Muscle of leg (tissue), 11 donors: Measurements from ENCODE around the gene HOXB7. TPM values are rescaled to one million over a fixed set of nuclear protein-coding genes. Genes with fewer than 3 reads are reported as not detected.

Experiments
- DNase-seq: peaks from one replicate; pipeline ENCODE4 v3.0.0; 2013
- H3K27ac ChIP-seq: one replicate; pipeline ENCODE4 v1.5.1; 2013; ENCODE audit warnings: mild to moderate bottlenecking, low read length, control low read depth
- H3K27me3 ChIP-seq: one replicate; pipeline ENCODE4 v1.6.1; 2013; ENCODE audit warnings: low read length; ENCODE audit not compliant: control insufficient read depth, insufficient read depth
- H3K36me3 ChIP-seq: one replicate; pipeline ENCODE4 v1.6.1; 2013; ENCODE audit warnings: low read length; ENCODE audit not compliant: control insufficient read depth, insufficient read depth
- H3K4me1 ChIP-seq: one replicate; pipeline ENCODE4 v1.6.1; 2013; ENCODE audit warnings: low read length; ENCODE audit not compliant: control insufficient read depth, insufficient read depth
- H3K4me3 ChIP-seq: one replicate; pipeline ENCODE4 v1.5.1; 2013; ENCODE audit warnings: low read length, control low read depth
- H3K9me3 ChIP-seq: replicated peaks from 2 replicates; pipeline ENCODE4 v1.6.1; 2013; ENCODE audit warnings: low read depth, low read length; ENCODE audit not compliant: control insufficient read depth
- WGBS: methylation state at CpG from one replicate; pipeline ENCODE4 v1.1.5; 2013; ENCODE audit warnings: missing lambda C conversion rate; ENCODE audit not compliant: insufficient coverage; 5-methylcytosine and 5-hydroxymethylcytosine counted together
- polyA plus RNA-seq, 8 donors: library from polyadenylated mRNA; unstranded; fragments of 120-200 nt; gene quantifications; one replicate each; pipeline versions ENCODE4 v1.2.1 to v1.2.3, GENCODE V29; 2013; ENCODE audit warnings: inconsistent platforms in 1 of 8, low replicate concordance in 1 of 8; ENCODE audit not compliant: insufficient read length in 8 of 8, insufficient read depth in 1 of 8
- total RNA-seq: library from RNA; stranded (reverse); fragments of 120-200 nt; gene quantifications from one replicate; pipeline ENCODE4 v1.2.4, GENCODE V29; 2013

HOXB7 gene
- total and polyA plus RNA-seq, 9 donors = 2.3 to 4.7 (median 3.7) TPM

DNA sequence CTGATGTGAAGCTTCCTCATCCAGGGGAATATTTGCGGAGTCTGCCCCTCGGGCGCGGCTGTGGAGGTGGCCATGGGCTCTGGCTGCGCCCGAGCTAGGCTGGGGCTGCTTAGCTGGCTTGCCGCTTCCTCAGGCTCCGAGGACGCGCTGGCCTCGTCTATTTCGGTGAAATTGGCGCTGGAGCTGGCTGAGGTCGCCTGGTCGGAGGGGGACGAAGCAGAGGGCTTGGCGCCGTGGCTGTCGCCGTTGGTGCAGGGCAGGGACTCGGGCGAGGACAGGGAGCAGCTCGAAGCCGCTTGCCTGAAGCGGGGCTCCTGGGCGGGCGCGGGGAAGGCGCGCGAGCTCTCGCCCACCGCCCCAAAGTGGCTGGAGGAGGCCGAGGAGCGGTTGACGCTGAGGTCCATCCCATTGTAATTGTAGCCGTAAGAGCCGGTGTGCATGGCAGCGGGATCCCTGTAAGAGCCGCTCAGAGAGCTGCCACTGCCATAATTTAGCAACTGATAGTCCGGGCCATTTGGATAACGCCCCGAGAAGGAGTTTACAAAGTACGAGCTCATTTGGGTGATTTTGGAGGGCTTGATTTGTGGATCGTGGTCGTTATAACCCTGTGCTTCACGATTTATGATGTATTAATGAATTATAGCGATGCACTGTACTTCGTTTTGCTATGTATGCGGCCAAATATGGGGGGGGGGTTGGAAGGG is 17.5 kb downstream of the HOXB7 start, which contains the start of gene HOXB5:
HOXB5 (minus strand) TSS at position 654 of the 704 bp plus-strand sequence; CDS start at position 557, 97 bp downstream.
- H3K27ac ChIP-seq = peak within 1 kb of the TSS; percentile 70
- DNase-seq = no peak
- no peaks in the 10 kb centered on the region for H3K36me3 ChIP-seq
- no peaks in the 10 kb centered on the region for H3K9me3 ChIP-seq
- WGBS = 2% methylated on average over 46 of the region's 50 CpGs
- peak within 1 kb of the TSS; percentile 32 for H3K4me3 ChIP-seq
- H3K27me3 ChIP-seq = peaks cover 98% of the 10 kb centered on the region
- peaks cover 27% of the 10 kb centered on the region for H3K4me1 ChIP-seq

- H3K4me3 ChIP-seq = no peak overlapping the region
- no peaks in the 10 kb centered on the region for H3K9me3 ChIP-seq
- peaks cover 25% of the 10 kb centered on the region for H3K4me1 ChIP-seq
- WGBS = 3% methylated on average over 11 of the region's 14 CpGs
- H3K27ac ChIP-seq = no peak overlapping the region
- H3K27me3 ChIP-seq = peaks cover 98% of the 10 kb centered on the region
- no peak for DNase-seq
- no peaks in the 10 kb centered on the region for H3K36me3 ChIP-seq
Measured at GRCh38 chr17:48592577-48592976, 18.2 kb downstream of the HOXB7 start.

- Histone ChIP-seq H3K4me1 (peaks cover 24% of the 10 kb centered on the region), H3K9me3 (no peaks in the 10 kb centered on the region), H3K27ac (no peak overlapping the region), H3K4me3 (no peak overlapping the region), H3K27me3 (peaks cover 98% of the 10 kb centered on the region), H3K36me3 (no peaks in the 10 kb centered on the region)
- no peak for DNase-seq
- WGBS = 25% methylated on average over 25 of the region's 33 CpGs
Measured at GRCh38 chr17:48592057-48592514, 18.7 kb downstream of the HOXB7 start.

- Histone ChIP-seq H3K36me3 (no peaks in the 10 kb centered on the region), H3K4me3 (no peak overlapping the region), H3K27ac (no peak overlapping the region), H3K4me1 (peaks cover 28% of the 10 kb centered on the region), H3K27me3 (peaks cover 98% of the 10 kb centered on the region), H3K9me3 (no peaks in the 10 kb centered on the region)
- DNase-seq = no peak
- no CpG with 5 or more reads among the region's 10 CpGs for WGBS
Measured at GRCh38 chr17:48591255-48592056, 19.4 kb downstream of the HOXB7 start.

GRCh38 chr17:48590607-48591161 is 20.1 kb downstream of the HOXB7 start:
- H3K36me3 ChIP-seq = no peaks in the 10 kb centered on the region
- no peak for DNase-seq
- peaks cover 98% of the 10 kb centered on the region for H3K27me3 ChIP-seq
- peaks cover 35% of the 10 kb centered on the region for H3K4me1 ChIP-seq
- H3K27ac ChIP-seq = no peak overlapping the region
- no peaks in the 10 kb centered on the region for H3K9me3 ChIP-seq
- no peak overlapping the region for H3K4me3 ChIP-seq

DNA sequence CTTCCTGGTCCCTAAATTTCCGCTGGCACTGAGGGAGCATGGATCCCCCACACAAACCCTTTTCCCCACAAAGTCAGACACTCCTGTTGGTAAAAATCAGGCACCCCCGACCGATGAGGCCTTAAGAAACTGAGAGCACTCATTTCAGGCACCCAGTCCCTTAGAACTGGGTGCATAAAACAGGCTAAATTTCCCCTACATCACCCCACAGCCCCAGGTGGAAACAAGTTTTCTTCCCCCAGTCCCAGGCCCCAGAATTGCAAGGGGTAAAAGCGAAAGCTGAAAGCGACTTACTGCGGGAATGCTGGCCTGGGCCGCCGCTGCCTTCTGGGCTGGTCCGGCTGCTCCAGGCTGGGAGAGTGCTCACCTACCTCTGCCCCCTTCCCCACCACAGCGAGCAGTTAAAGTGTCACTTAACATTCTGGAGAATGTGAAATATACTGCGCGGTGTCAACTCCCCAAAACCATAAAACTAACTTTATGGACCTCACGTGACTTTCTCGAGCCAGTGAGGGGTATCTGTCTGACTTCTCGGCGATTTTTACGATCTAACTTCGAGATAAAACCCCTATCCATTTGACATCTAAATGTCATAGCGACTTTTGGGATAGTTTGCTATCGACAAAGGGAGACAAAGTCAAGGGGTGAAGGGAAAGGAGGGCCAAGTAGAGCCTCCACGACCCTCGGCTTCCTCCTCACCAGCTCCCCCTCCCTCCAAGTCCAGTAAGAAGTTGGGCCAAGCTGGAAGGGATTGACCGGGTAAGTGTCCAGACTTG is 20.8 kb downstream of the HOXB7 start, which contains the start of gene HOXB3:
HOXB3 (minus strand) TSS at position 411 of the 776 bp plus-strand sequence. CDS start 37,767 bp downstream, outside the sequence.
- Histone ChIP-seq H3K9me3 (no peaks in the 10 kb centered on the region), H3K36me3 (no peaks in the 10 kb centered on the region), H3K27ac (no peak within 1 kb of the TSS), H3K4me3 (no peak within 1 kb of the TSS), H3K27me3 (peaks cover 98% of the 10 kb centered on the region), H3K4me1 (peaks cover 39% of the 10 kb centered on the region)
- no peak for DNase-seq
- WGBS = 24% methylated on average over 3 of the region's 23 CpGs

- Histone ChIP-seq H3K4me3 (no peak overlapping the region), H3K27ac (no peak overlapping the region), H3K4me1 (peaks cover 39% of the 10 kb centered on the region), H3K36me3 (no peaks in the 10 kb centered on the region), H3K27me3 (peaks cover 98% of the 10 kb centered on the region), H3K9me3 (no peaks in the 10 kb centered on the region)
- DNase-seq = no peak
- 6% methylated on average over 2 of the region's 10 CpGs for WGBS
Measured at GRCh38 chr17:48589060-48589830, 21.6 kb downstream of the HOXB7 start.

GRCh38 chr17:48588528-48588927 is 22.3 kb downstream of the HOXB7 start:
- no peaks in the 10 kb centered on the region for H3K9me3 ChIP-seq
- no peak overlapping the region for H3K4me3 ChIP-seq
- H3K27ac ChIP-seq = no peak overlapping the region
- peaks cover 95% of the 10 kb centered on the region for H3K27me3 ChIP-seq
- H3K36me3 ChIP-seq = no peaks in the 10 kb centered on the region
- DNase-seq = no peak
- peaks cover 36% of the 10 kb centered on the region for H3K4me1 ChIP-seq
- WGBS = no CpG with 5 or more reads among the region's 2 CpGs

DNA sequence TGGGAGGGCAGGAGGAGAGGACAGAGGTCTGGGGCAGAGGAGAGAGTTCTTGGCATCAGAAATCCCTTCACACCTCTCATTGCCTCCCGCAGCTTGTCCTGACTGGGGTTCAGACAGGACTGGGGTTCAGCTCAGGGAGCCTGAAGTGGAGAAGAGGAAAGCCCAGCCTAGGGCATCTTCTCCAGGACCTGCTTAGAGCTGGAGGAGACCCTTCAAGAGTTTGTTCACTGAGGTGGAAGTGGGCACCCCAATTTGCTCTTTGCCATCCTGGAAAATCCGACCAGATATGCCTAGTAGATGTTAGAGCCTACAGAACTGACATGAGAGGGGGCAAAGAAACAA is 22.8 kb downstream of the HOXB7 start:
- H3K36me3 ChIP-seq = no peaks in the 10 kb centered on the region
- H3K4me1 ChIP-seq = peaks cover 31% of the 10 kb centered on the region
- no peaks in the 10 kb centered on the region for H3K9me3 ChIP-seq
- 50% methylated on average over 1 of the region's 2 CpGs for WGBS
- no peak for DNase-seq
- peaks cover 95% of the 10 kb centered on the region for H3K27me3 ChIP-seq
- H3K27ac ChIP-seq = peak overlapping the region; percentile 29
- H3K4me3 ChIP-seq = no peak overlapping the region
